Adrenal gland (tissue), 12 donors: ENCODE measurements around the gene ATP1B1. TPM values are rescaled to one million over a fixed set of nuclear protein-coding genes. Genes with fewer than 3 reads are reported as not detected.

Experiments used
- DNase-seq, 7 donors: peaks; one replicate each; pipeline ENCODE4 v3.0.0-alpha.2; 2019 to 2020
- H3K27ac ChIP-seq, 5 donors: fragments of 200-600 bp; sonication (generic) in 4 of 5; 1 replicate in 3 of 5; 2 replicates in 2 of 5; pipeline versions ENCODE4 v1.5.1 to v1.8.0; 2016 to 2020; ENCODE audit warnings: mild to moderate bottlenecking in 1 of 5
- H3K27me3 ChIP-seq: fragments of 200-600 bp; 2 replicates; pipeline ENCODE4 v1.8.0; 2021
- H3K36me3 ChIP-seq, 2 donors: fragments of 200-600 bp; replicated peaks in 1 of 2; 1 replicate in 1 of 2; 2 replicates in 1 of 2; pipeline versions ENCODE4 v1.5.1 to v1.8.0; 2018 to 2022
- H3K4me1 ChIP-seq, 2 donors: fragments of 200-600 bp; replicated peaks in 1 of 2; 1 replicate in 1 of 2; 2 replicates in 1 of 2; pipeline versions ENCODE4 v1.5.1 to v1.8.0; 2018 to 2021
- H3K4me3 ChIP-seq, 4 donors: fragments of 200-600 bp; sonication (generic) in 3 of 4; one replicate each; pipeline ENCODE4 v1.5.1; 2016 to 2018
- H3K9me3 ChIP-seq, 3 donors: fragments of 200-600 bp; sonication (generic) in 1 of 3; replicated peaks in 1 of 3; 1 replicate in 2 of 3; 2 replicates in 1 of 3; pipeline versions ENCODE4 v1.5.1 to v1.8.0; 2016 to 2021
- CTCF ChIP-seq, 6 experiments: fragments of 450-650 bp in 4 of 6; fragments of 200-600 bp in 2 of 6; sonication (generic) in 1 of 6; IDR thresholded peaks; 1 replicate in 5 of 6; 2 replicates in 1 of 6; pipeline versions ENCODE4 v1.5.1 to v1.8.0; 2016 to 2021; ENCODE audit warnings: antibody characterized with exemption in 6 of 6, mild to moderate bottlenecking in 2 of 6, moderate library complexity in 1 of 6
- POLR2A ChIP-seq, 2 donors: fragments of 450-650 bp; IDR thresholded peaks; one replicate each; pipeline ENCODE4 v1.6.1; 2017; ENCODE audit warnings: antibody characterized with exemption in 2 of 2, mild to moderate bottlenecking in 2 of 2, moderate library complexity in 1 of 2
- WGBS, 4 donors: extraction: QIAGEN DNeasy Blood & Tissue Kit in 2 of 4; methylation state at CpG; one replicate each; pipeline versions ENCODE4 v1.1.5 to v1.1.7; 2013 to 2017; 5-methylcytosine and 5-hydroxymethylcytosine counted together
- intact Hi-C, 2 donors: fragments of 100-400 bp; cut with DNase I; formaldehyde crosslinking; loops; one replicate each; pipeline versions ENCODE4 v1.14.1 to v1.15.0; 2022 to 2023
- polyA plus RNA-seq, 3 donors: library from polyadenylated mRNA; stranded (reverse); fragments of 200-250 nt in 2 of 3; fragments of 350-450 nt in 1 of 3; fragmentation: Illumina TruSeq in 1 of 3; extraction: RNeasy Lipid Tissue Mini Kit (QIAGEN cat#74804) in 1 of 3; gene quantifications; one replicate each; pipeline ENCODE4 v1.2.3, GENCODE V29; 2013 to 2014
- total RNA-seq, 9 donors: library from RNA; depleted of rRNA in 4 of 9; stranded (reverse); fragments of >200 nt in 4 of 9; fragments of 120-200 nt in 1 of 9; fragmentation: NEBNext Ultra II Directional in 1 of 9; extraction: Animal tissue kit (Norgen Biotek cat#: 25700) in 1 of 9; gene quantifications; one replicate each; pipeline versions ENCODE4 v1.1.0 to v1.2.4, GENCODE V29; 2013 to 2023
- donor health status: healthy with polysubstance abuse.
- donor health status: Bipolar disorder and iron deficiency.
- donor health status: DM: yes; HTN: yes; CAD: no.
- donor health status: DM: no; HTN: no; CAD: no.
- donor health status: DM: no; HTN: no; CAD: no.
- donor health status: DM: yes; HTN: yes; CAD: no.

Gene ATP1B1
- total and polyA plus RNA-seq, 12 donors = 51.4 to 187 (median 136) TPM

- Histone ChIP-seq H3K9me3 (no peaks in the 10 kb centered on the region), H3K4me1 (peaks cover 50 to 67% of the 10 kb centered on the region in 2 donors), H3K36me3 (peaks cover 0 to 6% of the 10 kb centered on the region in 2 donors), H3K27me3 (no peaks in the 10 kb centered on the region), H3K27ac (peak overlapping the region; percentile 61 to 95 (median 88)), H3K4me3 (peak overlapping the region; percentile 44 to 98 (median 76))
- TF ChIP-seq CTCF (IDR thresholded peaks at IDR 0.05) (no peak), POLR2A (IDR thresholded peaks at IDR 0.05) (peak in 1 of 2 donors; percentile 56)
- peak; percentile 41 to 78 (median 51) for DNase-seq
- WGBS, 4 donors = 16 to 25% (median 20%) methylated on average over 9 of the region's 9 CpGs
- intact Hi-C loops = loop anchor here in 1 of 2 donors (10.0 kb wide), 2 partner anchors 237 to 493 kb away; no protein-coding TSS in a partner anchor
Measured at GRCh38 chr1:169107603-169108208, 1.2 kb downstream of the ATP1B1 start.

- Histone ChIP-seq H3K9me3 (no peaks in the 10 kb centered on the region), H3K27ac (peak overlapping the region; percentile 61 to 95 (median 88)), H3K4me3 (peak overlapping the region in 2 of 4 donors; percentile 73 to 98), H3K36me3 (peaks cover 0 to 6% of the 10 kb centered on the region in 2 donors), H3K4me1 (peaks cover 56 to 69% of the 10 kb centered on the region in 2 donors), H3K27me3 (no peaks in the 10 kb centered on the region)
- no peak for DNase-seq
- intact Hi-C loops = loop anchor here in 1 of 2 donors (10.0 kb wide), 2 partner anchors 237 to 493 kb away; no protein-coding TSS in a partner anchor
- TF ChIP-seq POLR2A (IDR thresholded peaks at IDR 0.05) (no peak), CTCF (IDR thresholded peaks at IDR 0.05) (no peak)
- WGBS, 4 donors = 25 to 45% (median 36%) methylated on average over 2 of the region's 2 CpGs
Measured at GRCh38 chr1:169108223-169108622, 1.7 kb downstream of the ATP1B1 start.

GRCh38 chr1:169108863-169109560, 2.5 kb downstream of the ATP1B1 start:
- peak overlapping the region in 1 of 4 donors; percentile 98 for H3K4me3 ChIP-seq
- DNase-seq = peak in 4 of 7 donors; percentile 52 to 59 (median 54)
- WGBS, 4 donors = 48 to 59% (median 52%) methylated on average over 10 of the region's 10 CpGs
- peaks cover 0 to 12% of the 10 kb centered on the region in 2 donors for H3K36me3 ChIP-seq
- H3K27ac ChIP-seq = peak overlapping the region; percentile 61 to 95 (median 88)
- intact Hi-C loops = loop anchor here in 1 of 2 donors (10.0 kb wide), 2 partner anchors 236 to 494 kb away; no protein-coding TSS in a partner anchor
- H3K27me3 ChIP-seq = no peaks in the 10 kb centered on the region
- peaks cover 63 to 71% of the 10 kb centered on the region in 2 donors for H3K4me1 ChIP-seq
- no peaks in the 10 kb centered on the region for H3K9me3 ChIP-seq
- TF ChIP-seq POLR2A (IDR thresholded peaks at IDR 0.05) = no peak
- peak in 4 of 6 experiments; percentile 24 to 41 (median 34) for TF ChIP-seq CTCF (IDR thresholded peaks at IDR 0.05)

- Histone ChIP-seq H3K4me3 (peak overlapping the region in 1 of 4 donors; percentile 98), H3K27ac (peak overlapping the region; percentile 61 to 95 (median 88)), H3K27me3 (no peaks in the 10 kb centered on the region), H3K36me3 (peaks cover 0 to 18% of the 10 kb centered on the region in 2 donors), H3K4me1 (peaks cover 64 to 73% of the 10 kb centered on the region in 2 donors), H3K9me3 (no peaks in the 10 kb centered on the region)
- intact Hi-C loops = loop anchor here in 1 of 2 donors (10.0 kb wide), 2 partner anchors 235 to 495 kb away; no protein-coding TSS in a partner anchor
- no peak for TF ChIP-seq CTCF (IDR thresholded peaks at IDR 0.05)
- TF ChIP-seq POLR2A (IDR thresholded peaks at IDR 0.05) = peak in 1 of 2 donors; percentile 63
- 27 to 39% (median 29%) methylated on average over 8 of the region's 8 CpGs for WGBS, 4 donors
- peak; percentile 74 to 95 (median 90) for DNase-seq
Measured at GRCh38 chr1:169109561-169110134, 3.2 kb downstream of the ATP1B1 start.
